Keratinocyte (primary cell): ENCODE results near the gene GABRE. TPM values are rescaled to one million over a fixed set of nuclear protein-coding genes. Genes with fewer than 3 reads are reported as not detected.

Experiments
- DNase-seq: peaks from one replicate; pipeline ENCODE4 v3.0.0-alpha.2; 2011; ENCODE audit warnings: low read depth, missing footprints, low spot score
- FAIRE-seq: peaks from 2 replicates; lab custom pipeline; 2011; peaks lifted over from hg19 to GRCh38; lab: Jason Lieb, UNC
- H2AFZ ChIP-seq: 2 replicates; pipeline ENCODE4 v1.6.0; 2012; ENCODE audit warnings: low read length, control low read depth, inconsistent platforms; ENCODE audit not compliant: control insufficient read depth
- H3K27ac ChIP-seq: 2 replicates; pipeline ENCODE4 v1.5.1; 2011; ENCODE audit warnings: low read length; ENCODE audit not compliant: control insufficient read depth, insufficient read depth
- H3K27me3 ChIP-seq: 3 replicates; pipeline ENCODE4 v1.6.0; 2011; ENCODE audit warnings: low read length; ENCODE audit not compliant: control insufficient read depth, insufficient read depth; ENCODE audit errors: extremely low read depth
- H3K36me3 ChIP-seq, 2 experiments: 2 replicates in 1 of 2; 3 replicates in 1 of 2; pipeline ENCODE4 v1.5.1; 2011; ENCODE audit warnings: low read length in 2 of 2, mild to moderate bottlenecking in 1 of 2; ENCODE audit not compliant: control insufficient read depth in 2 of 2, insufficient read depth in 2 of 2; ENCODE audit errors: extremely low read depth in 1 of 2
- H3K4me1 ChIP-seq: 3 replicates; pipeline ENCODE4 v1.5.1; 2011; ENCODE audit warnings: low read length; ENCODE audit not compliant: control insufficient read depth, insufficient read depth; ENCODE audit errors: extremely low read depth
- H3K4me2 ChIP-seq: 3 replicates; pipeline ENCODE4 v1.6.0; 2011; ENCODE audit warnings: low read depth, low read length; ENCODE audit not compliant: control insufficient read depth, insufficient read depth; ENCODE audit errors: extremely low read depth
- H3K4me3 ChIP-seq, 3 experiments: fragments of 200-600 bp in 1 of 3; sonication (generic) in 1 of 3; 2 replicates in 2 of 3; 3 replicates in 1 of 3; pipeline ENCODE4 v1.5.1; 2011 to 2016; ENCODE audit warnings: low read length in 3 of 3, mild to moderate bottlenecking in 3 of 3, control low read depth in 2 of 3, inconsistent platforms in 1 of 3, low read depth in 1 of 3, mixed read lengths in 1 of 3, mixed run types in 1 of 3, moderate library complexity in 1 of 3; ENCODE audit not compliant: control insufficient read depth in 2 of 3, insufficient read depth in 2 of 3; ENCODE audit errors: extremely low read depth in 1 of 3
- H3K79me2 ChIP-seq: 2 replicates; pipeline ENCODE4 v1.6.0; 2012; ENCODE audit warnings: low read length; ENCODE audit not compliant: control insufficient read depth, insufficient read depth
- H3K9ac ChIP-seq: 3 replicates; pipeline ENCODE4 v1.6.0; 2011; ENCODE audit warnings: low read length; ENCODE audit not compliant: control insufficient read depth, insufficient read depth; ENCODE audit errors: extremely low read depth
- H3K9me1 ChIP-seq: 3 replicates; pipeline ENCODE4 v1.6.0; 2011; ENCODE audit warnings: low read length; ENCODE audit not compliant: control insufficient read depth, insufficient read depth; ENCODE audit errors: extremely low read depth
- H3K9me3 ChIP-seq: 2 replicates; pipeline ENCODE4 v1.5.1; 2012; ENCODE audit warnings: low read depth, low read length; ENCODE audit not compliant: control insufficient read depth
- H4K20me1 ChIP-seq: 3 replicates; pipeline ENCODE4 v1.6.0; 2011; ENCODE audit warnings: low read length; ENCODE audit not compliant: control insufficient read depth, insufficient read depth; ENCODE audit errors: extremely low read depth
- CTCF ChIP-seq, 3 experiments: IDR thresholded peaks in 1 of 3; conservative IDR thresholded peaks in 1 of 3; optimal IDR thresholded peaks in 1 of 3; 2 replicates in 2 of 3; 3 replicates in 1 of 3; pipeline versions ENCODE3 to v1.5.1; 2011; ENCODE audit warnings: low read length in 3 of 3, mild to moderate bottlenecking in 3 of 3, moderate library complexity in 2 of 3, control low read depth in 1 of 3, inconsistent platforms in 1 of 3; ENCODE audit not compliant: insufficient read depth in 2 of 3; ENCODE audit errors: extremely low read depth in 1 of 3
- EZH2 ChIP-seq: IDR thresholded peaks from one replicate; pipeline ENCODE4 v1.6.1; 2012; ENCODE audit warnings: inconsistent platforms, mild to moderate bottlenecking, low read length, moderate library complexity
- dilution Hi-C: fragments of 300-500 bp; cut with MboI; formaldehyde crosslinking; loops from one replicate; pipeline ENCODE4 v1.7.0; 2020; ENCODE audit warnings: low sequenced_read_pairs; ENCODE audit not compliant: extremely low pct_ligation_motif_present
- polyA plus RNA-seq, 5 experiments: library from polyadenylated mRNA; depleted of rRNA in 3 of 5; stranded (reverse) in 3 of 5; stranded (forward) in 1 of 5; unstranded in 1 of 5; fragments of >200 nt; gene quantifications; 1 replicate in 1 of 5; 2 replicates in 3 of 5; 3 replicates in 1 of 5; pipeline versions ENCODE4 v1.2.1 to v1.2.3, GENCODE V29; 2011 to 2012; ENCODE audit warnings: missing spikeins in 2 of 5, low read depth in 1 of 5, low replicate concordance in 1 of 5

The GABRE gene
- polyA plus RNA-seq, 1 donor (not counting 4 experiments of a cell fraction or from before 2014, with no cell fraction given) = 34.1 TPM

- Histone ChIP-seq H3K9me3 (no peaks in the 10 kb centered on the region), H3K9ac (no peak overlapping the region), H2AFZ (no peak overlapping the region), H3K27me3 (no peaks in the 10 kb centered on the region), H3K4me2 (no peak overlapping the region), H4K20me1 (no peaks in the 10 kb centered on the region), H3K9me1 (no peaks in the 10 kb centered on the region), H3K79me2 (no peaks in the 10 kb centered on the region), H3K4me1 (no peaks in the 10 kb centered on the region), H3K4me3 (no peak overlapping the region), H3K36me3 (peaks cover 0 to 30% of the 10 kb centered on the region in 2 experiments), H3K27ac (no peak overlapping the region)
- FAIRE-seq = no peak
- dilution Hi-C loops = no loop called here
- TF ChIP-seq CTCF (optimal IDR thresholded peaks at IDR 0.05 in 1 of 3, IDR thresholded peaks at IDR 0.05 in 1 of 3, conservative IDR thresholded peaks at IDR 0.05 in 1 of 3; ENCODE audit: extremely low read depth in 1 of 3, insufficient read depth in 2 of 3, low read length in 3 of 3) (no peak), EZH2 (no peak)
- no peak for DNase-seq
Observed at GRCh38 chrX:151954730-151955129, 19.7 kb downstream of the GABRE start.

- Histone ChIP-seq H3K9me1 (no peaks in the 10 kb centered on the region), H2AFZ (no peak overlapping the region), H3K27me3 (no peaks in the 10 kb centered on the region), H3K27ac (no peak overlapping the region), H4K20me1 (no peaks in the 10 kb centered on the region), H3K9ac (no peak overlapping the region), H3K36me3 (no peaks in the 10 kb centered on the region), H3K4me1 (no peaks in the 10 kb centered on the region), H3K4me3 (no peak overlapping the region), H3K79me2 (no peaks in the 10 kb centered on the region), H3K9me3 (no peaks in the 10 kb centered on the region), H3K4me2 (no peak overlapping the region)
- DNase-seq (no peak), FAIRE-seq (no peak)
- dilution Hi-C loops = no loop called here
- TF ChIP-seq CTCF (optimal IDR thresholded peaks at IDR 0.05 in 1 of 3, IDR thresholded peaks at IDR 0.05 in 1 of 3, conservative IDR thresholded peaks at IDR 0.05 in 1 of 3; ENCODE audit: extremely low read depth in 1 of 3, insufficient read depth in 2 of 3, low read length in 3 of 3) = no peak
- TF ChIP-seq EZH2 = no peak
Observed at GRCh38 chrX:151938172-151938571, 36.3 kb downstream of the GABRE start.
